Osteocyte (in vitro differentiated cells): Measurements from ENCODE around the gene EBF4. TPM values are rescaled to one million over a fixed set of nuclear protein-coding genes. Genes with fewer than 3 reads are reported as not detected.

Experiments
- DNase-seq: peaks from one replicate; pipeline ENCODE4 v3.0.0; 2021; ENCODE audit warnings: mixed read lengths; ENCODE audit not compliant: unreplicated experiment; ENCODE audit errors: extremely low spot score
- H3K27ac Mint-ChIP-seq: one replicate; pipeline ENCODE4 v1.8.0; 2021; ENCODE audit warnings: mild to moderate bottlenecking, mixed read lengths; ENCODE audit not compliant: unreplicated experiment
- H3K27me3 Mint-ChIP-seq: one replicate; pipeline ENCODE4 v1.8.0; 2021; ENCODE audit warnings: mixed read lengths; ENCODE audit not compliant: unreplicated experiment
- H3K36me3 Mint-ChIP-seq: one replicate; pipeline ENCODE4 v1.8.0; 2021; ENCODE audit warnings: mixed read lengths; ENCODE audit not compliant: unreplicated experiment
- H3K4me1 Mint-ChIP-seq: one replicate; pipeline ENCODE4 v1.8.0; 2021; ENCODE audit warnings: mixed read lengths; ENCODE audit not compliant: unreplicated experiment
- H3K4me3 Mint-ChIP-seq: one replicate; pipeline ENCODE4 v1.8.0; 2021; ENCODE audit warnings: mild to moderate bottlenecking, moderate library complexity, mixed read lengths; ENCODE audit not compliant: unreplicated experiment
- H3K9me3 Mint-ChIP-seq: one replicate; pipeline ENCODE4 v1.8.0; 2021; ENCODE audit warnings: mixed read lengths; ENCODE audit not compliant: unreplicated experiment
- total RNA-seq: library from RNA; stranded (reverse); gene quantifications from 2 replicates; pipeline ENCODE4 v1.2.1, GENCODE V29; 2021
- TF ChIP-seq, protein P1 (sequence below): fragments of 200-600 bp; sonication (generic); IDR thresholded peaks from 2 replicates; pipeline ENCODE4 v1.5.0; 2021; ENCODE audit warnings: antibody characterized with exemption, mild to moderate bottlenecking, moderate library complexity

Gene EBF4
- total RNA-seq, 1 donor from 2014 or later: 12.8 TPM

DNA sequence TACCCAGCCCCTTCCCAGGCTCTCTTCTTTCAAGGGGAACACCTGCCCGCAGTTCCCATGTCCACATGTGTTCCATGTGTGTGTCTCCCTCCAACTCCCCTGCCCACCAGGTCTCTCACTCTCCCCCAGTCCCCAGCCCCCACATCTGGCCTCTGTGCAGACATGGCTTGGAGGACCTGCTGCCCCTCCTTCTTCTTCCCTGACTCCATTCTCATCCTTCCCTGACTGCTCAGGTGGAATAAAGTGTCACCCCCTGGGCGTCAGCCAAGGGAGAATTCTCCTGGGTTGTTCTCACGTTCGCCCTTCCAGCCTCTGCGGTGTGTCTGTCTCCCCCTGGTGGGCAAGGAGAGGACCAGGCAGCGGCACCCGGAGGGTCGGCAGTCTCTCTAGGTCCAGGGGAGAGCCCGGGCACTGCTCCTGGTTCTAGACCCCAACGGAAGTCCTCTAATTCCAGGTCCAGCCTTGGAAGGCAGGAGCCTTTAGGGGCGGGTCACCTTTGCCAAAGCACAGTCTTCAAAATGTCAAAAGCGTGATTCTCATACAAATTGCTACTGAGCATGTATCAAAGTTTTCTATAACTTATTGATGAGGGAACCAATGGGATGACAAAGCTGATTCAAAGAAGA, 50.5 kb downstream of the EBF4 start:
- Mint-ChIP-seq H3K4me3 (no peak overlapping the region), H3K4me1 (peaks cover 5% of the 10 kb centered on the region), H3K27ac (no peak overlapping the region), H3K9me3 (no peaks in the 10 kb centered on the region), H3K27me3 (peaks cover 59% of the 10 kb centered on the region), H3K36me3 (no peaks in the 10 kb centered on the region)
- DNase-seq: no peak
- TF ChIP-seq, protein P1, sequence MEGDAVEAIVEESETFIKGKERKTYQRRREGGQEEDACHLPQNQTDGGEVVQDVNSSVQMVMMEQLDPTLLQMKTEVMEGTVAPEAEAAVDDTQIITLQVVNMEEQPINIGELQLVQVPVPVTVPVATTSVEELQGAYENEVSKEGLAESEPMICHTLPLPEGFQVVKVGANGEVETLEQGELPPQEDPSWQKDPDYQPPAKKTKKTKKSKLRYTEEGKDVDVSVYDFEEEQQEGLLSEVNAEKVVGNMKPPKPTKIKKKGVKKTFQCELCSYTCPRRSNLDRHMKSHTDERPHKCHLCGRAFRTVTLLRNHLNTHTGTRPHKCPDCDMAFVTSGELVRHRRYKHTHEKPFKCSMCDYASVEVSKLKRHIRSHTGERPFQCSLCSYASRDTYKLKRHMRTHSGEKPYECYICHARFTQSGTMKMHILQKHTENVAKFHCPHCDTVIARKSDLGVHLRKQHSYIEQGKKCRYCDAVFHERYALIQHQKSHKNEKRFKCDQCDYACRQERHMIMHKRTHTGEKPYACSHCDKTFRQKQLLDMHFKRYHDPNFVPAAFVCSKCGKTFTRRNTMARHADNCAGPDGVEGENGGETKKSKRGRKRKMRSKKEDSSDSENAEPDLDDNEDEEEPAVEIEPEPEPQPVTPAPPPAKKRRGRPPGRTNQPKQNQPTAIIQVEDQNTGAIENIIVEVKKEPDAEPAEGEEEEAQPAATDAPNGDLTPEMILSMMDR: peak; percentile 87

DNA sequence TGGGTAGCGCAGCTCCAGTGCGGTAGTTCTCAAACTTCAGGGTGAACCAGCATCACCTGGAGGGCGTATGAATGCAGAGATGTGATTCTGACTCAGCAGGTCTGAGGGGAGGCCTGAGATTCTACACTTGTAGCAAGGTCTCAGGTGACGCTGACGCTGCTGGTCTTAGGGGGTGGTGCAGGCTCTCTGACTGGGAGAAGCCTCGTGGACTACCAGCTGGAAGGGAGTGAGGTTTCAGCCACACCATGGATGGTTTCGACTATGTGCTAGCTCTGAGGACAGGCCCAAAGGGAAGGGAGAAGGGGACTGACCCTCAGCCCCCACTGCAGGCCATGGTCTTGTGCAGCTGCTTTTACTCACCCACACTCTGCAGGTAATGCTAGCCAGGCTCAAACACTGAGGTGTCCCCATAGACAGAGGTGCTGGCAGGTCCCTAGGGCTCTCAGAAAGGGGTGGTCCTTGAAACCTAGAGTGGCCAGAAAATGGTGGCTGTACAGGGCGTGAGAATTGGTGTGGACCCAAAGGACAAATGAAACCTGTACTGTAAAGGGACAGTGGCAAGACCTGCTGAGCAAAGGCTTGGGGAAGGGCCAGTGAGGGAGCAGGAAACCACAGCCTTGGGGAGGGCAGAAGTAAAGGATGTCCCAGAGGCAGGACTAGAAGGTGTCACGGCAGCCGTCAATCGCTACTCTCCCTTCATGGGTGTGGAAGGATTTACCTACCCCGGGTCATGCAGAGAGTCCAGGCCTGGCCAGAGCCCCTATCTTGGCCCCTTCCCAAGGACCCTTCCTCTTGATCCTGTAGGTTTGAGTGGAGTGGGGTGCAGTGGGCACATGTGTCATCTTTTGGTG, 52.7 kb downstream of the EBF4 start:
- H3K9me3 Mint-ChIP-seq: no peaks in the 10 kb centered on the region
- H3K27ac Mint-ChIP-seq: no peak overlapping the region
- H3K4me3 Mint-ChIP-seq: no peak overlapping the region
- peaks cover 64% of the 10 kb centered on the region for H3K27me3 Mint-ChIP-seq
- TF ChIP-seq, protein P1: no peak
- DNase-seq: peak; percentile 73
- H3K4me1 Mint-ChIP-seq: peaks cover 8% of the 10 kb centered on the region
- no peaks in the 10 kb centered on the region for H3K36me3 Mint-ChIP-seq

DNA sequence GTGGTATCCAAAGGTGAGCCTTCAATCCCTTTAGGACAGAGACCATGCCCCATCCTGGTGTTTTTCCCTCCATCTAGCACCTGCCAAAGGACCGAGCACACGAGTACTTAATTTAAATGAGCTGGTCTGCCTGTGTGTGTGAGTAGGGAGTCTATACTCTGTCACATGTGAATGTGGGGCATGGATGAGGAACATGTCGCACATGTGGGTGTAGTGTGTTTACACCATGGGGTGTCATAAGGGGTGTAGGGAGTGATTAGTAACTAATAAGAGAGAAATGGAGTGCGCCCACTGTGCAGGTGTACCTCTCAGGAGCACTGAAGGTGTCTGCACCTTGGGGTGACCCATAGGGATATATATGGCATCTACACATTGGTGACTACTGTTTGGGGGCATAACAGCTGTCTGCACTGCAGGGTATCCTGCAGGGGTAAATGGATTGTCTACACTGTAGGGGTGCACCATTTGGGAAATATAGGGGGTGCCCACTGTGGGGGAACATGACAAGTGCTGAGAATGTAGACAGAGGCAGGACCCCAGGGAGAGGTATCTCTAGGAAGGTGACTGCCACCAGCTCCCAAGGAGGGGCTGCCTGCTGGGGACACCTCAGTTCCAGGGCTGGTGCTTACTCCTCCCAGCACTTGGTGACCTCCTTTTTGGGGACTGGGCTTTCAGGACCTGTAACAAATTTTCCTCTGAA, 53.5 kb downstream of the EBF4 start:
- Mint-ChIP-seq H3K9me3 (no peaks in the 10 kb centered on the region), H3K4me1 (peaks cover 16% of the 10 kb centered on the region), H3K36me3 (no peaks in the 10 kb centered on the region), H3K27ac (no peak overlapping the region), H3K27me3 (peaks cover 64% of the 10 kb centered on the region), H3K4me3 (no peak overlapping the region)
- DNase-seq: peak; percentile 53
- TF ChIP-seq, protein P1: no peak

DNA sequence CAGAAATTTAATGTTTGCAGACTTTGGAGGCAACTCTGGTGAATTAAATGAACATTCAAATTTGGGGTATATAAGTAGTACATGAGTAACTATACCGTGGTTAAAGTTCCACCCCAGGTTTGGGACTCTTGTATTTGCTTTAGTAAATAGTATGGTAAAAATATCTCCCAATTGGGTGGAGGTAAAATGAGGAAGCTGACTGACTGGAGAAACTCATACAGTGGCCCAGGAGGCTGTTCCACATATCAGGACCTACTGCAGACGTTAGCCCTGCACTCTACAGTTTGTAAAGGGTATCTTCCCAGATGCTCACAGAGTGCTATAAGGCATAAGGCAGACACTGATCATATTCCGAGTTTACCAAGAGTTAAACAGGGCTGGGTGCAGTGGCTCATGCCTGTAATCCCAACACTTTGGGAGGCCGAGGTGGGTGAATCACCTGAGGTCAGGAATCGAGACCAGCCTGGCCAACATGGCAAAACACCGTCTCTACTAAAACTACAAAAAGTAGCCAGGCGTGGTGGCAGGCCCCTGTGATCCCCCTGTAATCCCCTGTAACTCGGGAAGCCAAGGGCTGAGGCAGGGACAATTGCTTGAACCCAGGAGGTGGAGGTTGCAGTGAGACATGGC, 54.2 kb downstream of the EBF4 start:
- Mint-ChIP-seq H3K4me3 (no peak overlapping the region), H3K4me1 (peaks cover 21% of the 10 kb centered on the region), H3K36me3 (no peaks in the 10 kb centered on the region), H3K27me3 (peaks cover 59% of the 10 kb centered on the region), H3K9me3 (no peaks in the 10 kb centered on the region), H3K27ac (no peak overlapping the region)
- TF ChIP-seq, protein P1: no peak
- peak; percentile 27 for DNase-seq
